ENCODE results near the gene UBASH3A. TPM values are rescaled to one million over a fixed set of nuclear protein-coding genes. Genes with fewer than 3 reads are reported as not detected.

UBASH3A gene
- polyA plus RNA-seq, 2 of the 4 experiments (the other 2 are of a cell fraction): not detected

DNA sequence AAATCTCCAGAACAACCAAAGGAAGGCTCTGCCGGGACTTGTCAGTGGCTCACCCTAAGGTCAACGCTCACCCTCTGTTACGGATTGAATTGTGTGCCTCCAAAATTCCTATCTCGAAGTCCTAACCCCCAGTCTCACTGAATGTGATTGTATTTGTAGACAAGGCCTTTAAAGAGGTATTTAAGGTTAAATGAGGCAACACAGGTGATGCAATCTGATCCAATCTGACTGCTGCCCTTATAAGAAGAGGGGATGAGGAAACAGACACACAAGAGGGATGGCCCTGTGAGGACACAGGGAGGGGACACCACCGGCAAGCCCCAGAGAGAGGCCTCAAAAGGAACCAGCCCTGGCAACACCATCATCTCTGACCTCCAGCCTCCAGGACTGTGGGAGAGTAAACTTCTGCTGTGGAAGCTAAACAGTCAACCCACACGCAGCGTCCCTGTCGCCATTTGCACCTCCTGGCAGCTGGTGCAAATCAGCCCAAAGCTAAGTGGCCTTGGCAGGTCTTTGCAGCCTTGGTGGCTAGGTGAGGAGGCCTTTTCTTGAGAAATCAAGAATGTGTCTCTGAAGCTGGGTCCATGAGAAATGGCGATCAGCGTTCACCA, 24.2 kb downstream of the UBASH3A start:
- DNase-seq (ENCODE audit: low read depth in 1 of 2, low spot score in 1 of 2): no peak
- POLR2A ChIA-PET: no interaction called here
- CTCF ChIA-PET: interaction anchor here (1.3 to 2.2 kb wide), 2 partner anchors 9 to 11 kb away, joined by 3 to 8 read pairs; no protein-coding TSS in a partner anchor
- Histone ChIP-seq H3K4me1 (no peaks in the 10 kb centered on the region), H3K27ac (no peak overlapping the region), H3K4me2 (no peak overlapping the region), H3K9me3 (0 out of 3 replicates have a peak, but pooled peaks cover 8% of the 10 kb centered on the region), H3K4me3 (no peak overlapping the region)
- TF ChIP-seq KDM1A (IDR thresholded peaks at IDR 0.05; ENCODE audit: low read depth) (no peak), ESRRA (IDR thresholded peaks at IDR 0.05; ENCODE audit: borderline replicate concordance, low read length) (no peak), MAZ (IDR thresholded peaks at IDR 0.05; ENCODE audit: borderline replicate concordance, low read depth, low read length) (no peak), KDM5A (IDR thresholded peaks at IDR 0.05) (no peak), BHLHE40 (IDR thresholded peaks at IDR 0.05; ENCODE audit: low read depth, low read length) (no peak), JUNB (IDR thresholded peaks at IDR 0.05) (no peak), ZSCAN20 (CRISPR knock-in tag; IDR thresholded peaks at IDR 0.05) (no peak), TP53 (CRISPR knock-in tag; IDR thresholded peaks at IDR 0.05) (no peak), SREBF2 (IDR thresholded peaks at IDR 0.05) (no peak), EHMT2 (IDR thresholded peaks at IDR 0.05; ENCODE audit: low read depth) (no peak), PHF8 (IDR thresholded peaks at IDR 0.05; ENCODE audit: borderline replicate concordance, low read depth) (no peak), RCOR1 (IDR thresholded peaks at IDR 0.05; ENCODE audit: low read depth, low read length) (no peak), MYC (IDR thresholded peaks at IDR 0.05; ENCODE audit: borderline replicate concordance, low read length) (no peak), CEBPB (IDR thresholded peaks at IDR 0.05) (no peak), HEYL (CRISPR knock-in tag; IDR thresholded peaks at IDR 0.05) (no peak)
- TF ChIP-seq, protein P1, sequence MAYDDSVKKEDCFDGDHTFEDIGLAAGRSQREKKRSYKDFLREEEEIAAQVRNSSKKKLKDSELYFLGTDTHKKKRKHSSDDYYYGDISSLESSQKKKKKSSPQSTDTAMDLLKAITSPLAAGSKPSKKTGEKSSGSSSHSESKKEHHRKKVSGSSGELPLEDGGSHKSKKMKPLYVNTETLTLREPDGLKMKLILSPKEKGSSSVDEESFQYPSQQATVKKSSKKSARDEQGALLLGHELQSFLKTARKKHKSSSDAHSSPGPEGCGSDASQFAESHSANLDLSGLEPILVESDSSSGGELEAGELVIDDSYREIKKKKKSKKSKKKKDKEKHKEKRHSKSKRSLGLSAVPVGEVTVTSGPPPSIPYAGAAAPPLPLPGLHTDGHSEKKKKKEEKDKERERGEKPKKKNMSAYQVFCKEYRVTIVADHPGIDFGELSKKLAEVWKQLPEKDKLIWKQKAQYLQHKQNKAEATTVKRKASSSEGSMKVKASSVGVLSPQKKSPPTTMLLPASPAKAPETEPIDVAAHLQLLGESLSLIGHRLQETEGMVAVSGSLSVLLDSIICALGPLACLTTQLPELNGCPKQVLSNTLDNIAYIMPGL (CRISPR knock-in tag; IDR thresholded peaks at IDR 0.05; ENCODE audit: borderline replicate concordance): no peak
- TF ChIP-seq, protein P2, sequence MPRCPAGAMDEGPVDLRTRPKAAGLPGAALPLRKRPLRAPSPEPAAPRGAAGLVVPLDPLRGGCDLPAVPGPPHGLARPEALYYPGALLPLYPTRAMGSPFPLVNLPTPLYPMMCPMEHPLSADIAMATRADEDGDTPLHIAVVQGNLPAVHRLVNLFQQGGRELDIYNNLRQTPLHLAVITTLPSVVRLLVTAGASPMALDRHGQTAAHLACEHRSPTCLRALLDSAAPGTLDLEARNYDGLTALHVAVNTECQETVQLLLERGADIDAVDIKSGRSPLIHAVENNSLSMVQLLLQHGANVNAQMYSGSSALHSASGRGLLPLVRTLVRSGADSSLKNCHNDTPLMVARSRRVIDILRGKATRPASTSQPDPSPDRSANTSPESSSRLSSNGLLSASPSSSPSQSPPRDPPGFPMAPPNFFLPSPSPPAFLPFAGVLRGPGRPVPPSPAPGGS (IDR thresholded peaks at IDR 0.05): no peak
- TF ChIP-seq, protein P3, sequence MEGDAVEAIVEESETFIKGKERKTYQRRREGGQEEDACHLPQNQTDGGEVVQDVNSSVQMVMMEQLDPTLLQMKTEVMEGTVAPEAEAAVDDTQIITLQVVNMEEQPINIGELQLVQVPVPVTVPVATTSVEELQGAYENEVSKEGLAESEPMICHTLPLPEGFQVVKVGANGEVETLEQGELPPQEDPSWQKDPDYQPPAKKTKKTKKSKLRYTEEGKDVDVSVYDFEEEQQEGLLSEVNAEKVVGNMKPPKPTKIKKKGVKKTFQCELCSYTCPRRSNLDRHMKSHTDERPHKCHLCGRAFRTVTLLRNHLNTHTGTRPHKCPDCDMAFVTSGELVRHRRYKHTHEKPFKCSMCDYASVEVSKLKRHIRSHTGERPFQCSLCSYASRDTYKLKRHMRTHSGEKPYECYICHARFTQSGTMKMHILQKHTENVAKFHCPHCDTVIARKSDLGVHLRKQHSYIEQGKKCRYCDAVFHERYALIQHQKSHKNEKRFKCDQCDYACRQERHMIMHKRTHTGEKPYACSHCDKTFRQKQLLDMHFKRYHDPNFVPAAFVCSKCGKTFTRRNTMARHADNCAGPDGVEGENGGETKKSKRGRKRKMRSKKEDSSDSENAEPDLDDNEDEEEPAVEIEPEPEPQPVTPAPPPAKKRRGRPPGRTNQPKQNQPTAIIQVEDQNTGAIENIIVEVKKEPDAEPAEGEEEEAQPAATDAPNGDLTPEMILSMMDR (IDR thresholded peaks at IDR 0.05): no peak
- TF ChIP-seq, protein P4, sequence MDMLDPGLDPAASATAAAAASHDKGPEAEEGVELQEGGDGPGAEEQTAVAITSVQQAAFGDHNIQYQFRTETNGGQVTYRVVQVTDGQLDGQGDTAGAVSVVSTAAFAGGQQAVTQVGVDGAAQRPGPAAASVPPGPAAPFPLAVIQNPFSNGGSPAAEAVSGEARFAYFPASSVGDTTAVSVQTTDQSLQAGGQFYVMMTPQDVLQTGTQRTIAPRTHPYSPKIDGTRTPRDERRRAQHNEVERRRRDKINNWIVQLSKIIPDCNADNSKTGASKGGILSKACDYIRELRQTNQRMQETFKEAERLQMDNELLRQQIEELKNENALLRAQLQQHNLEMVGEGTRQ (IDR thresholded peaks at IDR 0.05): no peak
- no peak for ATAC-seq
- FAIRE-seq: no peak
- 70% methylated on average over 10 of the region's 10 CpGs for WGBS (ENCODE audit: missing lambda C conversion rate)

DNA sequence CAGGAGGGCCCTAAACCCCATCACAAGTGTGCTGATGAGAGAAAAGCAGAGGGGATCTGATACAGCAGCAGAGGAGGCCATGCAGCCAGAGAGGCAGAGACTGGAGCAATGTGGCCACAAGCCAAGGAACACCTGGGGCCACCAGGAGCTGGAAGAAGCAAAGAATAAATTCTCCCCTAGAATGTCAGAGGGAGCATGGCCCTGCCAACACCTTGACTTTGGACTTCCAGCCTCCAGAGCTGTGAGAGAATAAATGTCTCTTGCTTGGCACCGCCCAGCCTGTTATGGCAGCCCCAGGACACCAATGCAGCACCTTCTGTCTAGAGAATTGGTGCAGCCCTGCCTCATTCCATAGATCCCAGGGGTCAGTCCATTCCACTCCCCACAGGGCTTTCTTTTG, 25.3 kb downstream of the UBASH3A start:
- 60% methylated on average over 1 of the region's 1 CpG for WGBS (ENCODE audit: missing lambda C conversion rate)
- Histone ChIP-seq H3K9me3 (0 out of 3 replicates have a peak, but pooled peaks cover 9% of the 10 kb centered on the region), H3K27ac (no peak overlapping the region), H3K4me1 (no peaks in the 10 kb centered on the region), H3K4me2 (no peak overlapping the region), H3K4me3 (no peak overlapping the region)
- FAIRE-seq (no peak), ATAC-seq (no peak), DNase-seq (ENCODE audit: low read depth in 1 of 2, low spot score in 1 of 2) (no peak)
- TF ChIP-seq KDM5A (IDR thresholded peaks at IDR 0.05) (no peak), ESRRA (IDR thresholded peaks at IDR 0.05; ENCODE audit: borderline replicate concordance, low read length) (no peak), EHF (CRISPR knock-in tag; IDR thresholded peaks at IDR 0.05) (no peak), JUN (IDR thresholded peaks at IDR 0.05) (no peak), CEBPB (IDR thresholded peaks at IDR 0.05) (no peak), MAFK (IDR thresholded peaks at IDR 0.05; ENCODE audit: partially characterized antibody) (no peak)
- ChIA-PET POLR2A (no interaction called here), CTCF (interaction anchor here (0.6 to 2.2 kb wide), 4 partner anchors 11 to 237 kb away, joined by 3 to 8 read pairs (median 3); no protein-coding TSS in a partner anchor)

All from A549 (cell line).